ENCODE results near the gene ZNF32. TPM values are rescaled to one million over a fixed set of nuclear protein-coding genes. Genes with fewer than 3 reads are reported as not detected.
"Not testable (repeated sequence)": the region's sequence is repeated elsewhere in the genome, so short reads cannot be mapped to it uniquely, and the experiment has no call there.

Gene ZNF32
- total and polyA plus RNA-seq, 2 donors (not counting 3 experiments of a cell fraction or from before 2014, with no cell fraction given): 12.5 to 14.4 TPM

DNA sequence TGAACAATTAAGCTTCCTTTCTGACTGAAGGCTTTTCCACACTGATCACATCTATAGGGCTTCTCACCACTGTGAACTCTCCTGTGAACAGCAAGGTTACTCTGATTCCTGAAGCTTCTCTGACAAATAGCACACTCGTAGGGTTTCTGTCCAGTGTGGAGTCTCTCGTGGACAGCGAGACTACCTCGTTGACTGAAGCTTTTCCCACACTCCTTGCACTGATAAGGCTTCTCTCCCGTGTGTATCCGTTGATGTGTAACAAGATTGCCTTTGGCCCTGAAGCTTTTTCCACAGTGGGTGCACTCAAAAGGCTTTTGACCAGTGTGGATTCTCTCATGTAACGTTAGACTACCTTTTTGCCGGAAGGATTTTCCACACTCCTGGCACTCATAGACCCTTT lies 4.4 kb downstream of the ZNF32 start:
- no peak overlapping the region for H3K4me2 ChIP-seq (ENCODE audit: insufficient read depth, low read length)
- no TSS peak for BruUV-seq (replicated peaks)
- H3K9me1 ChIP-seq (replicated peaks; ENCODE audit: control insufficient read depth, extremely low read depth, insufficient read depth, low read length): no peaks in the 10 kb centered on the region
- peaks cover 0 to 13% of the 10 kb centered on the region in 2 experiments for H3K36me3 ChIP-seq (ENCODE audit: control insufficient read depth in 2 of 2, extremely low read depth in 1 of 2, insufficient read depth in 2 of 2, low read length in 2 of 2)
- dilution Hi-C loops (cut with MboI; ENCODE audit: extremely low pct_ligation_motif_present, low sequenced_read_pairs): no loop called here
- TF ChIP-seq GATA2 (IDR thresholded peaks at IDR 0.05; ENCODE audit: insufficient read depth, insufficient read length, low read depth, low read length) (peak; percentile 21), POLR2A (IDR thresholded peaks at IDR 0.05; ENCODE audit: low read depth, low read length) (no peak)
- intact Hi-C loops (cut with micrococcal nuclease): no loop called here
- H3K27me3 ChIP-seq (ENCODE audit: control insufficient read depth in 2 of 2, insufficient read depth in 2 of 2, low read length in 2 of 2): peaks cover 0 to under 1% of the 10 kb centered on the region in 2 experiments
- no peak overlapping the region for H2AFZ ChIP-seq (ENCODE audit: low read depth, low read length)
- H3K9ac ChIP-seq (replicated peaks; ENCODE audit: extremely low read depth, insufficient read depth, low read length): no peak overlapping the region
- H3K4me3 ChIP-seq (replicated peaks in 1 of 3; ENCODE audit: insufficient read depth in 1 of 3, low read depth in 1 of 3, low read length in 3 of 3): no peak overlapping the region
- H4K20me1 ChIP-seq (replicated peaks; ENCODE audit: control insufficient read depth, extremely low read depth, insufficient read depth, low read length): no peaks in the 10 kb centered on the region
- ChIA-PET POLR2A (no interaction called here), CTCF (no interaction called here)
- peaks cover 5% of the 10 kb centered on the region for H3K4me1 ChIP-seq (ENCODE audit: control insufficient read depth, extremely low read depth, insufficient read depth, low read length)
- FAIRE-seq: no peak
- no peak for DNase-seq (ENCODE audit: low read depth, low spot score)
- H3K9me3 ChIP-seq (replicated peaks; ENCODE audit: control insufficient read depth, insufficient read depth, low read length): peaks cover 12% of the 10 kb centered on the region
- no peaks in the 10 kb centered on the region for H3K79me2 ChIP-seq (ENCODE audit: control insufficient read depth, insufficient read depth, low read length)
- no peak overlapping the region for H3K27ac ChIP-seq (ENCODE audit: insufficient read depth, low read depth, low read length)

DNA sequence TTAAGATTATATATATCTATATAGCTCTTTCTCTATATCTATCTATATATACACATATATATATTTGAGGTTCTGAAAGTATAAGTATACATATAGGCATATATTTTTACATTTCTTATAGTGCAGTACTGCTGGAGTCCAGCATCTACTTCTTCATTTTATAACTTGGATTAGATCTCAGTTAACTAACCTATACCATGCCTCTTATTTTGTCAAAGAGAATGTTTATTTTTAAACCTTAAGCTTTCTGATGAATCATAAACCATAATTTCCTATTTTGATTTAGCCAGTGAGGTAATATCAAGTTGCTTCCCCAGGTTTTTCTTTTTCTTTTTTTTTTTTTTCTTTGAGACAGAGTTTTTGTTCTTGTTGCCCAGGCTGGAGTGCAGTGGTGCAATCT lies 8.1 kb downstream of the ZNF32 start:
- FAIRE-seq (no peak), DNase-seq (ENCODE audit: low read depth, low spot score) (no peak)
- intact Hi-C loops (cut with micrococcal nuclease): no loop called here
- no peaks in the 10 kb centered on the region for H3K9me1 ChIP-seq (replicated peaks; ENCODE audit: control insufficient read depth, extremely low read depth, insufficient read depth, low read length)
- peaks cover 12% of the 10 kb centered on the region for H3K9me3 ChIP-seq (replicated peaks; ENCODE audit: control insufficient read depth, insufficient read depth, low read length)
- H3K79me2 ChIP-seq (ENCODE audit: control insufficient read depth, insufficient read depth, low read length): no peaks in the 10 kb centered on the region
- BruUV-seq (replicated peaks): no TSS peak
- dilution Hi-C loops (cut with MboI; ENCODE audit: extremely low pct_ligation_motif_present, low sequenced_read_pairs): no loop called here
- H3K9ac ChIP-seq (replicated peaks; ENCODE audit: extremely low read depth, insufficient read depth, low read length): no peak overlapping the region
- no peak overlapping the region for H3K4me2 ChIP-seq (ENCODE audit: insufficient read depth, low read length)
- CTCF ChIA-PET: interaction anchor here (1.4 kb wide), 1 partner anchor 29 kb away, joined by 3 read pairs; no protein-coding TSS in a partner anchor
- TF ChIP-seq JUN (IDR thresholded peaks at IDR 0.05; ENCODE audit: borderline replicate concordance, insufficient read depth, insufficient read length, low read depth): no peak
- TF ChIP-seq GATA2 (IDR thresholded peaks at IDR 0.05; ENCODE audit: insufficient read depth, insufficient read length, low read depth, low read length): no peak
- TF ChIP-seq FOS (IDR thresholded peaks at IDR 0.05; ENCODE audit: borderline replicate concordance, insufficient read depth, low read length): no peak
- TF ChIP-seq, protein P1, sequence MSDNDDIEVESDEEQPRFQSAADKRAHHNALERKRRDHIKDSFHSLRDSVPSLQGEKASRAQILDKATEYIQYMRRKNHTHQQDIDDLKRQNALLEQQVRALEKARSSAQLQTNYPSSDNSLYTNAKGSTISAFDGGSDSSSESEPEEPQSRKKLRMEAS (IDR thresholded peaks at IDR 0.05; ENCODE audit: insufficient read depth, insufficient read length): no peak
- H4K20me1 ChIP-seq (replicated peaks; ENCODE audit: control insufficient read depth, extremely low read depth, insufficient read depth, low read length): no peaks in the 10 kb centered on the region
- POLR2A ChIA-PET: no interaction called here
- H3K36me3 ChIP-seq (ENCODE audit: control insufficient read depth in 2 of 2, extremely low read depth in 1 of 2, insufficient read depth in 2 of 2, low read length in 2 of 2): peaks cover 0 to 10% of the 10 kb centered on the region in 2 experiments
- no peak overlapping the region for H3K27ac ChIP-seq (ENCODE audit: insufficient read depth, low read depth, low read length)
- no peaks in the 10 kb centered on the region for H3K4me1 ChIP-seq (ENCODE audit: control insufficient read depth, extremely low read depth, insufficient read depth, low read length)
- no peak overlapping the region for H2AFZ ChIP-seq (ENCODE audit: low read depth, low read length)
- peaks cover 0 to 2% of the 10 kb centered on the region in 2 experiments for H3K27me3 ChIP-seq (ENCODE audit: control insufficient read depth in 2 of 2, insufficient read depth in 2 of 2, low read length in 2 of 2)
- no peak overlapping the region for H3K4me3 ChIP-seq (replicated peaks in 1 of 3; ENCODE audit: insufficient read depth in 1 of 3, low read depth in 1 of 3, low read length in 3 of 3)

DNA sequence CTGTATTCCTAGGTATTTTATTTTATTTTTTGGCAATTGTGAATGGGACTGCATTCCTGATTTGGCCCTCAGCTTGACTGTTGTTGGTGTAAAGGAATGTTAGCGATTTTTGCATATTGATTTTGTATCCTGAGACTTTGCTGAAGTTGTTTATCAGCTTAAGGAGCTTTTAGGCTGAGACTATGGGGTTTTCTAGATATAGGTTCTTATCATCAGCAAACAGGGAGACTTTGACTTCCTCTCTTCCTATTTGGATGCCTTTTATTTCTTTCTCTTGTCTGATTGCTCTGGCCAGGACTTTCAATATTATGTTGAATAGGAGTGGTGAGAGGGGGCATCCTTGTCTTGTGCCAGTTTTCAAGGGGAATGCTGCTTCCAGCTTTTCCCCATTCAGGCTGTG lies 12.9 kb downstream of the ZNF32 start:
- H3K4me1 ChIP-seq (ENCODE audit: control insufficient read depth, extremely low read depth, insufficient read depth, low read length); FAIRE-seq; dilution Hi-C loops (cut with MboI; ENCODE audit: extremely low pct_ligation_motif_present, low sequenced_read_pairs); H3K27ac ChIP-seq (ENCODE audit: insufficient read depth, low read depth, low read length); H3K4me2 ChIP-seq (ENCODE audit: insufficient read depth, low read length); CTCF ChIA-PET; H3K9me1 ChIP-seq (replicated peaks; ENCODE audit: control insufficient read depth, extremely low read depth, insufficient read depth, low read length); H3K36me3 ChIP-seq (ENCODE audit: control insufficient read depth in 2 of 2, extremely low read depth in 1 of 2, insufficient read depth in 2 of 2, low read length in 2 of 2); H3K4me3 ChIP-seq (replicated peaks in 1 of 3; ENCODE audit: insufficient read depth in 1 of 3, low read depth in 1 of 3, low read length in 3 of 3); H3K9me3 ChIP-seq (replicated peaks; ENCODE audit: control insufficient read depth, insufficient read depth, low read length); H2AFZ ChIP-seq (ENCODE audit: low read depth, low read length); intact Hi-C loops (cut with micrococcal nuclease); H4K20me1 ChIP-seq (replicated peaks; ENCODE audit: control insufficient read depth, extremely low read depth, insufficient read depth, low read length); H3K27me3 ChIP-seq (ENCODE audit: control insufficient read depth in 2 of 2, insufficient read depth in 2 of 2, low read length in 2 of 2); H3K9ac ChIP-seq (replicated peaks; ENCODE audit: extremely low read depth, insufficient read depth, low read length); H3K79me2 ChIP-seq (ENCODE audit: control insufficient read depth, insufficient read depth, low read length); BruUV-seq (replicated peaks); POLR2A ChIA-PET; DNase-seq (ENCODE audit: low read depth, low spot score): not testable (repeated sequence)
